Hematopoietic multipotent progenitor cell treated with erythropoietin and hydrocortisone succinate and interleukin-3 and kit ligand, for 15 days (in vitro differentiated cells): ENCODE data around the gene OCA2.
"Not testable (repeated sequence)": the region's sequence is repeated elsewhere in the genome, so short reads cannot be mapped to it uniquely, and the experiment has no call there.

Experiments used
- DNase-seq: peaks from one replicate; pipeline ENCODE4 v3.0.0-alpha.2; 2015; ENCODE audit warnings: low spot score

OCA2 gene

DNA sequence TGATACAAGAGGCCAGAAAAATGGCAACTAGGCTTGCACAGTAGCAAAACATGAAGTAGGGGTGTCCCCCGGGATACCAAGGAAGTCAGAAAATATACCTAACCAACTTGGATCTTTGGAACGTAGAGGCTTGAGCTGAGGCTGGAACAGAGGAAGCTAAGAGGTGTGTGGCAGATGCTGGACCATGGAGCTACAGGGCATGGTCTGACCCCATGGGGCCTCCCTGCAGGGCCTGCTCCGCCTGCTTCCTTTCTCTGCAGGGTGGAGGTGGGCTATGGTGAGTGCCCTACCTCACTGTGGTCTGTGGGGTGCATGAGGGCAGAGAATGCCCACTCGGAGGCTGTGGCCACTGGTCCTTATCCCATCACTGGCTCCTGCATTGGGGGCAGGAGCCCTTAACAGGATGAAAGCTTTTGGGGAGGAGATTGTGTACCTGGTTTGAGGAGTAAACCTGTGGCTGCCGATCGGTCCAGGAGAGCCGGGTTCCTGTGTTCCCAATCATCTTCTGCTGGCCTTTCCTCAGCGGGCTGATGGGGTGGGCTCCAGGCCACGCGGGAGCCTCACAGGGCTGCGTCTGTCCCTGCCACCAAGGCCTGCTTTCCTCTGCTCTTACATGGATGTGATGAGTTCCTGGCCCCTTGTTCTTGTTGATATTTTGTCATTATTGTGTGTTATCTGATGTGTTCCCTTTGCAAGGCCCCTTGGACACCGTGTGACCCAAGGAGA lies 96.8 kb downstream of the OCA2 start:
- DNase-seq, result no peak

DNA sequence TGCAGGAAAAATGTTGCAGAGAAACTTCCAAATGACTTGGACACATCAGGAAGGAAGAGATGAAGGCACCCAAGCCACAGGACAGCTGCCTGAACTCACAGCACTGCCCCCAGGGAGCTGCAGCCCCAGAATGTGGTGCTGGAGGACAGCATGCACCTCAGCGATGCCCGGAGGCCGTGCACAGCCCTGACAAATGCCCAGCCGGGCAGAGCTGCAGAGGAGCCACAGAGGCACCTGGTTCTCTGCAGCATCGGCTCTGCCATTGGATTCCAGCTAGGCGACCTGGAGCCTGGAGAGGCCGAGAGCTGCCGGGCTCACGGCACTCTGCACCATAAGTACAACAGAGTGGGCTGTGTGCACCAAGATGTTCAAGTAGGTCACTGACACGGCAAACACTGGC lies 97.5 kb downstream of the OCA2 start:
- DNase-seq, result no peak

DNA sequence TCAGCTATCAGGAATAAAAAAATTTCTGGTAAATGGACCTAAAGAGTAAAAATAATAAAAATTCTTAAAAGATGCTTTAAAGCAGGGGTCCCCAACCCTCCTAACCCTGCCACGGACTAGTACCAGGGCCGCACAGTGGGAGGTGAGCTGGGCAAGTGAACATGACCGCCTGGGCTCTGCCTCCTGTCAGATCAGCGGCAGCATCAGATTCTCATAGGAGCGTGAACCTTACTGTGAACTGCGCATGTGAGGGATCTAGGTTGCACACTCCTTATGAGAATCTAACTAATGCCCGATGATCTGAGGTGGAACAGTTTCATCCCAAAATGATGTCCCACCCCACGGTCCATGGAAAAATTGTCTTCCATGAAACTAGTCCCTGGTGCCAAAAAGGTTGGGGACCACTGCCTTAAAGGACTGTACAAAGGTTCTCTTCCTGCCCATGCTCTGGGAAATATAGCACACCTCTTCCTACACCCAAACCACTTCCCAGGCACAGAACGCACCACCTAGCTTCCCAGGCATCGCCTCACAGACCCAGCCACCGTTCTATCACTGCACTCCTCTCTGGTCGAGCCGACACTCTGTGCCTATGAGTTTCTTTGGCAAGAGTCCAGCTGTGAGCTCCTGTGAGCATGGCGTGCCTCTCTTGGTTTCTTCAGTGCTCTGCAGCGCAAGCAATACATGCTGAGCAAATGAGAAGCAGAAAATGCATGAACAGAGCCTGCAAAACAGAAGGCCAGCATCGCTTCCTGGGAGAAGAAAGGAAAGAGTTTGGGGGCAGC lies 104.9 kb downstream of the OCA2 start:
- no peak for DNase-seq

DNA sequence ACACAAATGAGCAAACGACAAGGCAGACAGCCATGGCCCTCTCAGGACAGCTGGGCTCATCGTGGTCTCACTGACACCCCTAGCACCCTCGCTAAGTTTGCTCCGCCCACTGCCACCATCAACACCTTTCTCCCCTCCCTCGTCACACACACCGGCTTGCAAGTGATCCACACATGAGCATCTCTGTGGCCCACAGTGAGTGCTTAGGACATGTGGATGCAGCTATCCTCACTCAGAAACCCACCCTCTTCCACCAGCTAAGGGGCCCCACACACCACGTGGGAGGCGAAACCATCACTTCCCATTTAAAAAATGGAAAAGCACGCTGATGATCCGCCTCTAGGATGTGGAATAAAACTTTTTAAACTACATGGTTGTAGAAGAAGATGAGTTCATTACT lies 105.6 kb downstream of the OCA2 start:
- no peak for DNase-seq

DNA sequence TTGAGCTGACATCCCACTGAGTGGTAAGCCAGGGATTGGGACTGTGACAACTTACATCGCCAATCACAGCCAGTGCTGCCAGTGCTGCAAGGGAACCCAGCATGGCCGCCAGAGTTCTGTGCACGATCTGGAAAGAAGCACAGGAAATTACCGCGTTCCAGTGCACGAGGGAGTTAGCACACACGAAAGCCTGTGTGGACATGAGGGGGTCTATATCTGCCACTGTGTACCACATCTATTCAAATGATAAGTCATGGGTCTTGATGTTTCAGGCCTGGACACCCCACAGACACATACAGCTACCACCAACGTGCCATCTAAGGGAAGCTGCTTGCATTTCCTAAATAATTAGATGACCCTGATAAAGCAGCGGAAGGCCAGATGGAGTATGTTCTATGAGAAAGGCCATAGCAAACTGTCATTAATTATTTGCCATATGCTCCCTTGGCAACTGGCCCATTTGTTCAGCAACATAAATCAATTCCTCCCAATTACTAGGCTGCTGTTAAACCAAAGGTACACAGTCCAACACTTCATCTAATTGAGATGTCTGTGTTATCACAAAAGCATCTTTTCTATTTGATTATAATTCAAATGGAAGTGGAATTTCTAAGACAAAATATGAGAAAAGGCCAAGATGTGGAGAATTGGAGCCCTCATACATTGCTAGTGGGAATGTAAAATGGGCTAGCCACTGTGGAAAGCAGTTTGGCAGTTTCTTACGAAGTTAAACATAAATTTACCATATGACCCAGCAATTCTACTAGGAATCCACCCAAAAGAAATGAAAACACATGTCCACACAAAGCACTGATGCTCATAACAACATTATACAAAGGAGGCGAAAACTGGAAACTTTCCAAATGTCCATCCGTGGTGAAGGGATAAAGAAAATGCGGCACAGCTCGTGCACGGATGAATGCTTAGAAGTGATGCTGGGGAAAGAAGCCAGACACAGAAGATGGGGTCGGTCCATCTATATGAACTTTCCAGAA lies 108.3 kb downstream of the OCA2 start:
- DNase-seq, result no peak

DNA sequence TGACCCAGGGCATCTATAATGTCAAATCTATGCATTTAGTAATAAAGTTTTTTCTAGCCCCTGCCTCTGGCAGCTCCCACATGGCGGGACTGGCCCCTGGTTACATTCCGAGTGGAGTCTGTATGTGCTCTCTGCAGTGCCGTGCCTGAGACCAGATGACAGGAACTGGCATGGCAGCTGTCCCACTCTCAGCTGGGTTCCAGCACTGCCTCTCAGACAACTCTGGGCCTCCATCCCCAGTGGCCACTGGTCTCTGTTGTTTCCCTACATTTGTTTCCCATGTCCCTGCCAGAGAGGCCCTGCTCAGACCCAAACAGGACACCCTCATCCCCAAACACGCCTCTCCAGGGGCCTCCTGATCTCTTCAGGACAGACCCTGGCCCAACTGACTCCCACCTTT lies 109.3 kb downstream of the OCA2 start:
- no peak for DNase-seq

DNA sequence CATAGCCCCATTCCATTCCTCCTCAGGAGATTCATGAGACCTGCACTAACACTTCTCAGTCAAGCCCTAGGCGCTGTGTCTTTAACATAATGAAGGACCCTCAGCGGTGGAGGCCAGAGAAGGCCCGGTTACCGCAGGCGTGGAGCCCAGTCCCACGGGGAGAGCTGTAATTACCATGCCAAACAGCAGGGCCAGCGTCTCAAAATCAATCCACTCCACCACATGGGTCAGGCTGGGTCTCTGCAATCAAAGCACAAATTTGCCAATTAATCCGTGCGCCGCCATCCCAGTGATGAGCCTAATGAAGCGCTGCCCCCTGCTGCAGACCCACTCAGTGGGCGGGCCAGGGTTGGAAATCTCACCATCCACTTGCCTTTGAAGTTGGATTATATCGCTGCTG lies 109.7 kb downstream of the OCA2 start:
- no peak for DNase-seq

DNA sequence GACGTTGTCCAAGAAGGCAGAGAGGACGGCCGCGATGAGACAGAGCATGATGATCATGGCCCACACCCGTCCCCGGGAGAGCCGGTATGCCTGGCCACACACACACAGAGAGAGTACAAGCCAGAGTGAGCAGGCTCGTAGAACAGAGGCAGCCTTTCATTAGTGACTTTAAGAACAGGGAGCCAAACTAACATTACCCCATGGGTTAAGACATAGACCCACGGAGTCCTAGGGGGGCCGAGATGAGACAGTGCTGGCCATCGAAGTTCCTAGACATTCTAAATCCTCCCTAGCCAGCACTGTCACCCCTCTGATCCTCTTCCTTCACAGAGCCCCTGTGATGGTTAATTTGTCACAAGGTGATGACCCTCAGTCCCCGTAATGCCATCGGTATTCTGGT lies 114.0 kb downstream of the OCA2 start:
- no peak for DNase-seq

DNA sequence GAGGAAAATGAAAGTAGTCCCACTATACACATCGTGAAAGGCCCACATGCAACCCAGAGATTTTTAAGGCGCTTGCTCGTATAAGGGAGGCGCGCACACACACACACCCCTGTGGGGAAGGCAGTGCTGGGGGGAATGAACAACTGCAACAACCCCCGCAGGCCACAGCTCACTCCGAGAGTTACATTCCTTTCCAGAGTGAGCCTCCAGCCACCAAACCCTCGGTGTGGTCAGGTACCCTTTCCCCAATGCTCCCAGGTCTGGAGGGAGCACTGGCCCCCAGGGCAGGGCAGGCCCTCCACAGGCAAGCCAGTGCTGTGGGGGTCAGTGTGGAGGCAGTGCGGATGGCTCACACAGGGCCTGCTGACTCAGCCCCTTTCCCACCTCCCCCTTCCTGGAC lies 115.6 kb downstream of the OCA2 start:
- DNase-seq, result no peak

DNA sequence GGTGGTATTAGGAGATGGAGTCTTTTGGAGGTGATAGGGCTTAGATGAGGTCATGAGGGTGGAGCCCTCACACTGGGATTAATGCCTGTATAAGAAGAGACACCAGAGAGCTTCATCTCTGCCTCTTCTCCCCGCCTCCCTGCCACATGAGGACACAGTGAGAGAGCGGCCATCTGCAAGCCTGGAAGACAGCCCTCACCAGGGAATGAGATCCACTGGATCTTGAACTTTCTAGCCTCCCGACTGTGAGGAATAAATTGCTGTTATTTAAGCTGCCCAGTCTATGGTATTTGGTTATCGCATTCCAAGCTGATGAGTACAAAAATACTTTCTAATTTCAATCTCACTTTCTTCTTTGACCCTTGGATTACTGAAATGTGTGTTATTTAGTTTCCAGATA lies 121.4 kb downstream of the OCA2 start:
- DNase-seq, result no peak

DNA sequence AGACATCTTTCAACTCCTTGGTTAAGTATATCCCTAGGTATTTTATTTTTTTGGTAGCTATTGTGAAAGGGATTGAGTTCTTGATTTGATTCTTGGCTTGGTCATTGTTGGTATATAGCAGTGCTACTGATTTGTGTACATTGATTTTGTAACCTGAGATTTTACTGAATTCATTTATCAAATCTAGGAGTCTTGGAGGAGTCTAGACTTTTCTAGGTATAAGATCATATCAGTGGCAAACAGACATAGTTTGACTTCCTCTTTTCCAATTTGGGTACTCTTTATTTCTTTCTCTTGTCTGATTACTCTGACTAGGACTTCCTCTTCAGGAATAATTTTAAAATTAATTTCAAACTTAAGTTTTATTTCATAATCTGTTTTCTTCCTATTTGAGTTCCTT lies 125.2 kb downstream of the OCA2 start:
- no peak for DNase-seq

DNA sequence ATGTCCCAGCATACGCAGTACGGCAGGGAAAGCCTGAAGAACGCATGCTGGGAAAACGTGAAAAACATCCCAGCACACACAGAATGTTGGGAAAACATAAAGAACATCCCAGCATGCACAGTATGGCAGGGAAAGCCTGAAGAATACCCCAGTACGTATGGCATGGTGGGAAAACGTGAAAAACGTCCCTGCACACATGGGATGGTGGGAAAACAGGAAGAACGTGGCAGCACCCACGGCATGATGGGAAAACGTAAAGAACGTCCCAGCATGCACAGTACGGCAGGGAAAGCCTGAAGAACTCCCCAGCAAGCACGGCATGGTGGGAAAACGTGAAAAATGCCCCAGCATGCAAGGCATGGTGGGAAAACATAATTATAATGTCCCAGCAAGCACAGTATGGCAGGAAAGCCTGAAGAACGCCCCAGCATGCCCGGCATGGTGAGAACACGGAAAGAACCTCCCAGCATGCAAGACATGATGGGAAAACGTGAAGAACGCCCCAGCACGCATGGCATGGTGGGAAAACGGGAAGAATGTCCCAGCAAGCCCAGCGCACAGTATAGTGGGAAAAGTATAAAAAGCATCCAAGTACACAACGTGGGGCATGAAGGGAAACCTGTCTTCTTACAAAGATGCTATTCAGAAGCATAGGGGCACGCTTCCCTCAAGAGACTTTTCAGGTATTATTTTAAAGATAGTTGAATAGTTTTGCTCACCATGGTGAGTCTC lies 128.3 kb downstream of the OCA2 start:
- no peak for DNase-seq

DNA sequence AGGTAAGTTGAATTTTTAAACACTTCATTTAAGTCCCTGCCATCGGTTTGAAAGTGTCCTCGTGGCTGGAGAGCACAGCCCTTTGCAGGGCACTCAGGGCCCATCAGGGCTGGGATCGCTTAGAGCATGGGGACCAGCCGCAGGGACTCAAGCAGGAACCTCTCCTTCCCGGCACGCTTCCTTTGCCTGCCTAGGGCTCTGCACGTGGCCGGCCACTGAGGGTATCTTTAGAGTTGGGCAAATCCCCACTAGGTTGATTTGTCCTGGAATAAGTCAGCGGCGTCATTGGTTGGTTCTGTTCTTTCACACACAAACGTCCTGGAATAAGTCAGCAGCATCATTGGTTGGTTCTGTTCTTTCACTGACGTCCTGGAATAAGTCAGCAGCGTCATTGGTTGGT lies 131.6 kb downstream of the OCA2 start:
- DNase-seq, result no peak

DNA sequence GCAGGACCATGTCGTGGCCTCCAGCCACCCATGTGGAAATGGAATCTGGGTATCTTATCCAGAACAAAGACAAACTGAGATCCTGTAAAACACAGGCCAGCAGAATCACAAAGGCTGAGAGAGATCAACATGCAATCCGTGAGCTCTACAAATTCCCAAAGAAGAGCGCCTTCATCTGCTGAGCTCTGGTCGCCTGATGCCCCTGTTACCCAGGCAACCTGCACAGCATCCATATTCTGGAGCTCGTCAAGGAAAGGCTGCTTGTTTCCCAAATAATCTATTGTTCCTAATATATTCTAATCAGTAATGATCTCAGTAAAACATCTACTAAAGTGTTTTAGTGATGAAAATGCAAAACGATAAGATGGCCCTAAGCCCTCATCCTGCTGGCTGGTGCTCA lies 133.6 kb downstream of the OCA2 start:
- no peak for DNase-seq

DNA sequence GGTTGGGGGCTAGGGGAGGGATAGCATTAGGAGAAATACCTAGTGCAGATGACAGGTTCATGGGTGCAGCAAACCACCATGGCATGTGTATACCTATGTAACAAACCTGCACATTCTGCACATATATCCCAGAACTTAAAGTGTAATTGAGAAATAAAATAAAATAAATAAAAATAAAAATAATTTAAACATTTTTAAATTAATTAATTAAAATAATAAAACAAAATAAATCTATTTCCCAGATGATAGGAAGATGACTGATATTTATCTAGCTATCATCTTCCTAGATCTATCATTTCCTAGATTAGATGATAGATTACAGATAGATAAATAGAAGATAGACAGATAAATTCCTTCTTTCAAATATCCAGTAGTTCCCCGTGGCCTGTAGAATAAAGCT lies 137.3 kb downstream of the OCA2 start:
- DNase-seq, result no peak

DNA sequence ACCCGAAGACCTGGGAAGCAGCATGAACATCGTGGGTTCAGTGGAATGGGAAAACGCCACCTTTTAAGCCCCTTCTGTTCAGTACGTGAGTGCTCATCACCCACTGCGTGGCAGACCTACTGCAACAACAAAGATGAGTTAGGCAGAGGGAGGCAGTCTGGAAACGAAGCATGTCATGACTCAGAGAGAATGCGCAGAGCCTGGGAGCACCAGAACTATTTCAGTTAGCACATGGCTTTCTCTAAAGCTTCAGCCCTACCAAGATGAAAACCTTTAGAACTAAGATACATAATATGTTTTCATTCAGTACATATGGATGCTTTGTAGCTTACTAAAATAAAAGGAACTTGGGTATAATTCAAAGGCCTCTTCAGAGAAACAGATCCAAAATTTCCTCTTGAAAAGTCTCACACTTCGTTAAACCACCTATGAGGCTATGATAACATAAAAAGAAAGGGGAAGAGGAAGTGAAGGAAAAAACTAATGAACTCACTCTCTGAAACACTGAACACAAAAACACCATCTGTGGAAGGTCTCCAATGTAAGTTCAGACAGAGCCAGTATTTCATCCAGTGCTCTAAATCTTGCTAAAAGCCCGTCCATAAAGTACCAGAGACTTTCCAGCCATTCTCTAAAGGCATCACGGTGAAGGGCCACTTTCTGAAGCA lies 140.1 kb downstream of the OCA2 start:
- DNase-seq, result no peak

DNA sequence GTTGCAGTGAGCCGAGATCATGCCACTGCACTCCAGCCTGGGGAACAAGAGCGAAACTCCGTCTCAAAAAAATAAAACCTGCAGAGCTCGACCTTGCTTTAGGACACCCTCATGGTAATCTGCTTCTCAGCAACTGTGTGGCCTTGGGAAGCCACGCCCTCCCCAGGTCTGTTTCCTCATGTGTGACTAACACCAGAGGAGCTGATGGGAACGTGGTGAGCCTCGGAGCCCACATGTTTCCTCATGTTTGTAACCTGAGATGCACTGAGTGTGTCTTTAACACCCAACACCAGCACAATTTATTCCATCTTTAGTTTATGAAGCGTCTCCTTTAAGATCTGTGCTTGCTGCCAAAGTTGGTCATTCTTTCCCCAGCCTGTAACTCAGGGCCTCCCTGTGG lies 142.8 kb downstream of the OCA2 start:
- DNase-seq, result no peak

DNA sequence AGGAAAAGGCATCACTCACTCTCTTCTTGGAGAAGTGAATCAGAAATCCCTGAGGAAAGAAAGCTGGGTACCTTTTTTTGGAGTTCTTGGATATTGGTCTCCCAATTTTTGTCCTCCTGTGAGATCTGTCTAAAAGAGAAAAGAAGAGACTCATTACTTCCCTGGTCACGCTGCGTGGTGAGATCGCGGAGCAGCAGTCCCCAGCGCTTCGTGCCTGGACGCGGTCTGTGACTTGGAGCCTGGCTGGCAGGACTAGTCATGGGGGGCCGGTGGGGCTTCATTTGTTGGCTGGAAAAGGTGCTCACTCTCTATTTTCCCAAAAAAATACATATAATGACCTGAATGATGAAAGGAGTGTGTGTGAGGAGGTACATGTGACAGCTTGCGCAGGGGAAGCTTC lies 144.0 kb downstream of the OCA2 start:
- DNase-seq, result no peak

DNA sequence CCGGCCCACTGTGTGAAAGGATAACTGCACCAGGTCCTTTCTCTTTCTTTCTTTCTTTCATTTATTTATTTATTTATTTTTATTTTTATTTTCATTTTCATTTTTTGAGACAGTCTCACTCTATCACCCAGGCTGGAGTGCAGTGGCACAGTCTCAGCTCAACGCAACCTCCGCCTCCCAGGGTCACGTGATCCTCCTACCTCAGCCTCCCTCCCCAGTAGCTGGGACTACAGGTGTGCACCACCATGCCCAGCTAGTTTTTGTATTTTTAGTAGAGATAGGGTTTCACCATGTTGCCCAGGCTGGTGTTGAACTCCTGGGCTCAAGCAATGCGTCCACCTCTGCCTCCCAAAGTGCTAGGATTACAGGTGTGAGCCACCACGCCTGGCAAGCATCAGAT lies 146.5 kb downstream of the OCA2 start:
- DNase-seq, result not testable (repeated sequence)

DNA sequence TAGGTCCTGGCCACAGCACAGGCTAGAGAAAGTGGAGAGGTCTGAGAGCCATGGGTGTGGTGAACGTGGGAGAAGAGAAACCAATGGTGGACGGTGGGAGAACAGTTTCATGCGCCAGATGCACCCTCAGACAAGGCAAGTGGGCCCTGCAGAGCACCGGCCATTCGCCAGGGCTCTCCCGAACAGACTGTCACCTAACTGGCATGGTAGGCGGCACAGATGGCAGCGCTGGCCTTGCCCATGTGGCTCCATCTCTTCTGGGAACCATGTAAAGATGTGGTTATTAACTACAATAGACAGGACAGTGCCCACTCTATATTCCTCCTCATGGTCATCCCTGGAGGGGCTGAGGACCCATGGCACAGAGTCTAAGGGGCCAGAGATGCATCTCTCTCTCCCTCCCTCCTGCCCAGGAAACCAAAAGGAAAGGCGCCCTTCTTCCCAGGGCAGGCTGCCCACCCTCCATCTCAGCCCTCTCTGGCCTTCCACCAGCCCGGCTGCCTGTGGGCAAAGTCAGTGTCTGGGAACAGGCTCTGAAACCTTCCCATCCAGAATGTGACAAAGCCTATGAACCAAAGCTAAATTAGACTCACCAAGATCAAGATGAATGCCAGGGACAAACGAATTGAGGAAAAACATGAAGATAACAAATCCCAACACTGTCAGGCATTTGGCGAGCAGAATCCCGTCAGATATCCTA lies 147.8 kb downstream of the OCA2 start:
- DNase-seq, result no peak

DNA sequence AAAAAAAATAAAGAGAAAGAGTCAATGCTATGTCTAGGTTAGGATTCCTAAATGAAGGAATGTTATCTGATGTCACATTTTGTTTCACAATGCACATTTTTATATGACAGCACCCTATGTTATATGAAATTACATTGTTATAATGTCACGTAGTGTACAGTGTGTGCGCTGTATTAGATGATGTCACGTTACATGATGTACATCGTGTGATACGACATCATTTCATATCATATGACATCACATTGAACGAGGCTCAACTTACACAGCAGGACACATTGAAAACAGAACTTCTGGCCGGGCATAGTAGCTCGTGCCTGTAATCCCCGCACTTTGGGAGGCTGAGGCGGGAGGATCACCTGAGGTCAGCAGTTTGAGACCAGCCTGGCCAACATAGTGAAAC lies 150.0 kb downstream of the OCA2 start:
- no peak for DNase-seq
